ENCODE results near the gene DHX9.

GRCh38 chr1:182917378-182917777 lies 78.2 kb downstream of the DHX9 start:
- TF ChIP-seq POLR2A (IDR thresholded peaks at IDR 0.05) (no peak), CTCF (IDR thresholded peaks at IDR 0.05) (no peak)
